Keratinocyte (primary cell): ENCODE results near the gene HCRTR2. TPM values are rescaled to one million over a fixed set of nuclear protein-coding genes. Genes with fewer than 3 reads are reported as not detected.
A peak's percentile ranks its signal among the peaks of the same experiment; 100 is the strongest.

Experiments
- DNase-seq: peaks from one replicate; pipeline ENCODE4 v3.0.0-alpha.2; 2011; ENCODE audit warnings: low read depth, missing footprints, low spot score
- FAIRE-seq: peaks from 2 replicates; lab custom pipeline; 2011; peaks lifted over from hg19 to GRCh38; lab: Jason Lieb, UNC
- H2AFZ ChIP-seq: 2 replicates; pipeline ENCODE4 v1.6.0; 2012; ENCODE audit warnings: low read length, control low read depth, inconsistent platforms; ENCODE audit not compliant: control insufficient read depth
- H3K27ac ChIP-seq: 2 replicates; pipeline ENCODE4 v1.5.1; 2011; ENCODE audit warnings: low read length; ENCODE audit not compliant: control insufficient read depth, insufficient read depth
- H3K27me3 ChIP-seq: 3 replicates; pipeline ENCODE4 v1.6.0; 2011; ENCODE audit warnings: low read length; ENCODE audit not compliant: control insufficient read depth, insufficient read depth; ENCODE audit errors: extremely low read depth
- H3K36me3 ChIP-seq, 2 experiments: 2 replicates in 1 of 2; 3 replicates in 1 of 2; pipeline ENCODE4 v1.5.1; 2011; ENCODE audit warnings: low read length in 2 of 2, mild to moderate bottlenecking in 1 of 2; ENCODE audit not compliant: control insufficient read depth in 2 of 2, insufficient read depth in 2 of 2; ENCODE audit errors: extremely low read depth in 1 of 2
- H3K4me1 ChIP-seq: 3 replicates; pipeline ENCODE4 v1.5.1; 2011; ENCODE audit warnings: low read length; ENCODE audit not compliant: control insufficient read depth, insufficient read depth; ENCODE audit errors: extremely low read depth
- H3K4me2 ChIP-seq: 3 replicates; pipeline ENCODE4 v1.6.0; 2011; ENCODE audit warnings: low read depth, low read length; ENCODE audit not compliant: control insufficient read depth, insufficient read depth; ENCODE audit errors: extremely low read depth
- H3K4me3 ChIP-seq, 3 experiments: fragments of 200-600 bp in 1 of 3; sonication (generic) in 1 of 3; 2 replicates in 2 of 3; 3 replicates in 1 of 3; pipeline ENCODE4 v1.5.1; 2011 to 2016; ENCODE audit warnings: low read length in 3 of 3, mild to moderate bottlenecking in 3 of 3, control low read depth in 2 of 3, inconsistent platforms in 1 of 3, low read depth in 1 of 3, mixed read lengths in 1 of 3, mixed run types in 1 of 3, moderate library complexity in 1 of 3; ENCODE audit not compliant: control insufficient read depth in 2 of 3, insufficient read depth in 2 of 3; ENCODE audit errors: extremely low read depth in 1 of 3
- H3K79me2 ChIP-seq: 2 replicates; pipeline ENCODE4 v1.6.0; 2012; ENCODE audit warnings: low read length; ENCODE audit not compliant: control insufficient read depth, insufficient read depth
- H3K9ac ChIP-seq: 3 replicates; pipeline ENCODE4 v1.6.0; 2011; ENCODE audit warnings: low read length; ENCODE audit not compliant: control insufficient read depth, insufficient read depth; ENCODE audit errors: extremely low read depth
- H3K9me1 ChIP-seq: 3 replicates; pipeline ENCODE4 v1.6.0; 2011; ENCODE audit warnings: low read length; ENCODE audit not compliant: control insufficient read depth, insufficient read depth; ENCODE audit errors: extremely low read depth
- H3K9me3 ChIP-seq: 2 replicates; pipeline ENCODE4 v1.5.1; 2012; ENCODE audit warnings: low read depth, low read length; ENCODE audit not compliant: control insufficient read depth
- H4K20me1 ChIP-seq: 3 replicates; pipeline ENCODE4 v1.6.0; 2011; ENCODE audit warnings: low read length; ENCODE audit not compliant: control insufficient read depth, insufficient read depth; ENCODE audit errors: extremely low read depth
- CTCF ChIP-seq, 3 experiments: IDR thresholded peaks in 1 of 3; conservative IDR thresholded peaks in 1 of 3; optimal IDR thresholded peaks in 1 of 3; 2 replicates in 2 of 3; 3 replicates in 1 of 3; pipeline versions ENCODE3 to v1.5.1; 2011; ENCODE audit warnings: low read length in 3 of 3, mild to moderate bottlenecking in 3 of 3, moderate library complexity in 2 of 3, control low read depth in 1 of 3, inconsistent platforms in 1 of 3; ENCODE audit not compliant: insufficient read depth in 2 of 3; ENCODE audit errors: extremely low read depth in 1 of 3
- EZH2 ChIP-seq: IDR thresholded peaks from one replicate; pipeline ENCODE4 v1.6.1; 2012; ENCODE audit warnings: inconsistent platforms, mild to moderate bottlenecking, low read length, moderate library complexity
- dilution Hi-C: fragments of 300-500 bp; cut with MboI; formaldehyde crosslinking; loops from one replicate; pipeline ENCODE4 v1.7.0; 2020; ENCODE audit warnings: low sequenced_read_pairs; ENCODE audit not compliant: extremely low pct_ligation_motif_present
- polyA minus RNA-seq, 3 experiments: library from RNA; depleted of rRNA, polyadenylated mRNA; stranded (reverse); fragments of >200 nt; gene quantifications; 1 replicate in 1 of 3; 2 replicates in 1 of 3; 3 replicates in 1 of 3; pipeline ENCODE4 v1.2.3, GENCODE V29; 2011
- polyA plus RNA-seq, 5 experiments: library from polyadenylated mRNA; depleted of rRNA in 3 of 5; stranded (reverse) in 3 of 5; stranded (forward) in 1 of 5; unstranded in 1 of 5; fragments of >200 nt; gene quantifications; 1 replicate in 1 of 5; 2 replicates in 3 of 5; 3 replicates in 1 of 5; pipeline versions ENCODE4 v1.2.1 to v1.2.3, GENCODE V29; 2011 to 2012; ENCODE audit warnings: missing spikeins in 2 of 5, low read depth in 1 of 5, low replicate concordance in 1 of 5

HCRTR2 gene
- not detected in 3 replicates for polyA plus RNA-seq
- polyA plus RNA-seq (2011; ENCODE audit: low read depth) = not detected
- not detected in 2 replicates for polyA plus RNA-seq (2011; cell fraction: cytosol; rRNA removed)
- not detected in 2 replicates for polyA plus RNA-seq (2011; cell fraction: nucleus; rRNA removed)
- not detected in 2 replicates for polyA plus RNA-seq (2012; ENCODE audit: low replicate concordance)
- polyA minus RNA-seq = not detected in 3 replicates
- not detected for polyA minus RNA-seq (2011; cell fraction: cytosol; rRNA and poly(A)+ RNA removed)
- not detected in 2 replicates for polyA minus RNA-seq (2011; cell fraction: nucleus; rRNA and poly(A)+ RNA removed)

DNA sequence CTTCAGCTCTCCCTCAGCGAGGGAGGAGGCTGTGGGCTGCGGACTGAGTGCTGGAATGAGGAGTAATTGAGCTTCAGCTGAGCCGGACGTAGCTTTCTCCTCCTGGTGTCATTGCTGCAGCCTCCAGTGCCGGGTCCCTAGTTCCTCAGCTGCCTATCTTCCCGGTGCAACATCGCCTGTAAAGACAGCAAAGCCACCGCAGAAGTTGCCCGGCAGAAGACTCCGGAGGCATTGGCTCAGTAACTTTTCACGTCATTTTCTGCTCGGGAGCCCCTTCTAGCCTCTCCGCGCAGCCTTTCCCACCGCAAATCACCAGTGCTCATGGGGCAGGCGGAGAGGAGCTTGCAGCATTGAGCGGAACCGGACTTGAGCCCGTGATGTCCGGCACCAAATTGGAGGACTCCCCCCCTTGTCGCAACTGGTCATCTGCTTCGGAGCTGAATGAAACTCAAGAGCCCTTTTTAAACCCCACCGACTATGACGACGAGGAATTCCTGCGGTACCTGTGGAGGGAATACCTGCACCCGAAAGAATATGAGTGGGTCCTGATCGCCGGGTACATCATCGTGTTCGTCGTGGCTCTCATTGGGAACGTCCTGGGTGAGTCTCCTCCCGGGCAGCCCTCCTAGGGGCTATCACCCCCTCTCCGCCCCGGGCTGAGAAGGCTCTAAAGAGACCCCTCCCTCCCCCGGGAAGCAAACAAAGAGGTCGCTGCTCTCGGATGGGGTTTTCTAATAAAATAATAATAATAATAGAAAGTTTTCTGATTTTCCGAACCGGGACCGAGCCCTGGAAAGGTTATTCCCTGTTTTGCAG is at the start of gene HCRTR2:
HCRTR2 (plus strand) TSS at position 305 of the 816 bp plus-strand sequence; CDS start at position 378, 73 bp downstream.
- TF ChIP-seq CTCF (optimal IDR thresholded peaks at IDR 0.05 in 1 of 3, IDR thresholded peaks at IDR 0.05 in 1 of 3, conservative IDR thresholded peaks at IDR 0.05 in 1 of 3; ENCODE audit: extremely low read depth in 1 of 3, insufficient read depth in 2 of 3, low read length in 3 of 3) (no peak), EZH2 (peak; percentile 71)
- H3K4me3 ChIP-seq = no peak within 1 kb of the TSS
- FAIRE-seq = no peak

GRCh38 chr6:55130806-55131324 is 43.5 kb upstream of the HCRTR2 start:
- Histone ChIP-seq H3K79me2 (no peaks in the 10 kb centered on the region), H4K20me1 (no peaks in the 10 kb centered on the region), H3K9me3 (no peaks in the 10 kb centered on the region), H3K36me3 (no peaks in the 10 kb centered on the region), H2AFZ (no peak overlapping the region), H3K4me1 (no peaks in the 10 kb centered on the region), H3K4me3 (no peak overlapping the region), H3K9ac (no peak overlapping the region), H3K27me3 (no peaks in the 10 kb centered on the region), H3K9me1 (no peaks in the 10 kb centered on the region), H3K27ac (no peak overlapping the region), H3K4me2 (no peak overlapping the region)
- dilution Hi-C loops = no loop called here
- no peak for FAIRE-seq
- DNase-seq = no peak
- TF ChIP-seq EZH2 = no peak
- no peak for TF ChIP-seq CTCF (optimal IDR thresholded peaks at IDR 0.05 in 1 of 3, IDR thresholded peaks at IDR 0.05 in 1 of 3, conservative IDR thresholded peaks at IDR 0.05 in 1 of 3; ENCODE audit: extremely low read depth in 1 of 3, insufficient read depth in 2 of 3, low read length in 3 of 3)

More for the DNA sequence above, at the start of gene HCRTR2:
- no peak within 1 kb of the TSS for H3K27ac ChIP-seq
- H3K4me2 ChIP-seq = peak within 1 kb of the TSS; percentile 17
- dilution Hi-C loops = no loop called here
- no peaks in the 10 kb centered on the region for H3K4me1 ChIP-seq
- no peak for DNase-seq
- H2AFZ ChIP-seq = no peak within 1 kb of the TSS
- H3K79me2 ChIP-seq = no peaks in the 10 kb centered on the region
- no peaks in the 10 kb centered on the region for H4K20me1 ChIP-seq
- H3K27me3 ChIP-seq = peaks cover 26% of the 10 kb centered on the region
- no peak within 1 kb of the TSS for H3K9ac ChIP-seq
- H3K9me1 ChIP-seq = no peaks in the 10 kb centered on the region
- no peaks in the 10 kb centered on the region for H3K36me3 ChIP-seq
- no peaks in the 10 kb centered on the region for H3K9me3 ChIP-seq
